ACC112 (cell line): ENCODE measurements around the gene ITGB2.

Source experiments
- H2AFZ ChIP-seq: fragments of 200-600 bp; sonication (generic); one replicate; pipeline ENCODE4 v1.6.0; 2017; ENCODE audit warnings: antibody characterized with exemption, low read length; ENCODE audit not compliant: unreplicated experiment
- H3K27ac ChIP-seq: fragments of 200-600 bp; sonication (generic); 2 replicates; pipeline ENCODE4 v1.5.1; 2014; ENCODE audit warnings: low read depth, mild to moderate bottlenecking, antibody characterized with exemption, low read length, moderate library complexity
- H3K27me3 ChIP-seq: fragments of 200-600 bp; sonication (generic); 2 replicates; pipeline ENCODE4 v1.6.1; 2014; ENCODE audit warnings: mild to moderate bottlenecking, antibody characterized with exemption, low read length, moderate library complexity, mixed read lengths; ENCODE audit not compliant: insufficient read depth
- H3K36me3 ChIP-seq: fragments of 200-600 bp; sonication (generic); 2 replicates; pipeline ENCODE4 v1.6.1; 2016; ENCODE audit warnings: mild to moderate bottlenecking, antibody characterized with exemption, low read length, moderate library complexity, mixed read lengths; ENCODE audit not compliant: insufficient read depth
- H3K4me1 ChIP-seq: fragments of 200-600 bp; sonication (generic); one replicate; pipeline ENCODE4 v1.6.1; 2016; ENCODE audit warnings: low read length, mixed read lengths; ENCODE audit not compliant: insufficient read depth, unreplicated experiment, control insufficient read depth
- H3K4me3 ChIP-seq: fragments of 200-600 bp; sonication (generic); 2 replicates; pipeline ENCODE4 v1.5.1; 2014; ENCODE audit warnings: mild to moderate bottlenecking, low read depth, low read length
- H3K79me2 ChIP-seq: fragments of 200-600 bp; sonication (generic); one replicate; pipeline ENCODE4 v1.6.0; 2016; ENCODE audit warnings: low read length; ENCODE audit not compliant: control insufficient read depth, unreplicated experiment, insufficient read depth

The ITGB2 gene

GRCh38 chr21:44837537-44837936 is 83.2 kb downstream of the ITGB2 start:
- no peaks in the 10 kb centered on the region for H3K79me2 ChIP-seq
- no peak overlapping the region for H3K4me3 ChIP-seq
- no peak overlapping the region for H3K27ac ChIP-seq

GRCh38 chr21:44836666-44837471 is 83.8 kb downstream of the ITGB2 start:
- Histone ChIP-seq H3K27ac (no peak overlapping the region), H3K4me1 (peaks cover 12% of the 10 kb centered on the region), H3K27me3 (peaks cover 2% of the 10 kb centered on the region; the same call in 1 of the 2 replicates), H2AFZ (no peak overlapping the region), H3K4me3 (no peak overlapping the region), H3K36me3 (no peaks in the 10 kb centered on the region), H3K79me2 (no peaks in the 10 kb centered on the region)

More at GRCh38 chr21:44837537-44837936, 83.2 kb downstream of the ITGB2 start:
- H2AFZ ChIP-seq: no peak overlapping the region
- no peaks in the 10 kb centered on the region for H3K36me3 ChIP-seq
- H3K27me3 ChIP-seq: peaks cover 5% of the 10 kb centered on the region; the same call in 1 of the 2 replicates
- H3K4me1 ChIP-seq: peaks cover 12% of the 10 kb centered on the region

DNA sequence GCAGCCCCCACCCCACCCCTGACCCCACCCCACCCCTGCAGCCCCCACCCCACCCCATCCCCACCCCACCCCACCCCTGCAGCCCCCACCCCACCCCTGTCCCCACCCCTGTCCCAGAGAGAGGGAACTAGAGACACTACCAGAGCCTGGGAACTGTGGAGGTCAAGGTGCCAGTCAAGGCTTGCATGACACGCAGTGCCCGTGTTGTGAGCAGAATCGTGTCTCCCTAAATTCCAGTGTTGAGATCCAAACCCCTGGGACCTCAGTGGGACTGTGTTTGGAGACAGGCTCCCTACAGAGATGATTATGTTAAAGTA is 84.4 kb downstream of the ITGB2 start:
- Histone ChIP-seq H2AFZ (no peak overlapping the region), H3K27ac (no peak overlapping the region), H3K79me2 (no peaks in the 10 kb centered on the region), H3K4me1 (peaks cover 12% of the 10 kb centered on the region), H3K27me3 (no peaks in the 10 kb centered on the region), H3K4me3 (no peak overlapping the region), H3K36me3 (no peaks in the 10 kb centered on the region)
